ENCODE measurements around the gene TAGLN2. TPM values are rescaled to one million over a fixed set of nuclear protein-coding genes. Genes with fewer than 3 reads are reported as not detected.

Gene TAGLN2
- total RNA-seq, 1 donor from 2014 or later: 182 TPM

DNA sequence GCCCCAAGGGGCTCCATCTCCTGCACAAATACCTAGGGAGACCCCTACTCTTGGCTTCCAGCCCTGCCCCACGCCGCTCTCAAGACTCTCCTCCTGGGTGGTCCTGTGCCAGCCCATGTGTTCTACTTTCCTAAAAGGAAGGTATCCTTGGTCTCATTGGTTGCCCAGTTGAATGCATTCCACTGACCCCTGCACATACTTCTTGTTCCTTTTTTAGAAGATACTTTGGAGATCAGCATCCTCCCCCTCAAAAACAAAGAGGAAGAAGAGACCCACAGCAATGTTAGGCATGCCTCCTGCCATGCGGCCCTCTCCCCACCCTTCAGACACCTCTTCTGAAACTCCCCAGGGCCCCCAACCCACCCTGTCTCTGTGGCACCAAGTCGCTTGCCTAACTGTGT is 24.7 kb upstream of the TAGLN2 start:
- DNase-seq (ENCODE audit: low read depth in 2 of 2): no peak

DNA sequence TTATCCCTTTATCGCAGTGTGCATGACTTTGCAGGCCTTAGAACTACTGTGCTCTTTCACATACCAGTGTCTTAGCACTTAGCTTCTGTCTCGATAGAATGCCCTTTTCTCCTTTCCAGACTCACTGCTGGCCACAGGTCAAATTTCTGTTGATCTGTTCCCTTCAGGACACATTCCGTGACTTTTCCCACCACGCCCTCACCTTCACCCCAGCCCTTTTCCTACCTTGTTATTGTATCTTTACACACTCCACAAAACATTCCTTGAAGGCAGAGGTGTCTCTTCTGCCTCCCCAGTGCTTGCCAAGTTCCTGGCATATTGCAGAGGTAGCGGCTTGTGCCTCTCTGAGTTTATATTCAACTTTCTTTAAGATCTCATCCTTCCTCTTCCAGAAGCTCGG is 23.8 kb upstream of the TAGLN2 start:
- DNase-seq (ENCODE audit: low read depth in 2 of 2): no peak

DNA sequence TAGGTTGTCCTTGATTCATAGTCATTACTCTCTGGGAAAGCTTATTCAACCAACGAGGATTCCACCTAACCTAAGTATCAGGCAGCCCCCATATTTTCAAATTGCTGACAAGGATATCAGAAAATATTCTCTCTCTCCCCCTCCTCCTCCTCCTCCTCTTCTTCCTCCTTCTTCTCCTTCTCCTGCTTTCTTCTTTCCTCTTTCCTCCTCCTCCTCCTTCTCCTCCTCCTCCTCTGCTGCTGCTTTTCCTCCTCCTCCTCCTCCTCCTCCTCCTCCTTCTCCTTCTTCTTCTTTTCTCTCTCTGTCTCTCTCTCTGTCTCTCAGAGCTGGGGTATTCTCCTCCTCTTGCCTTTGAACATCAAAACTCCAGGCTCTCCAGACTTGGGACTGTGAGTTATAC is 22.6 kb upstream of the TAGLN2 start:
- DNase-seq (ENCODE audit: low read depth in 2 of 2): no peak

DNA sequence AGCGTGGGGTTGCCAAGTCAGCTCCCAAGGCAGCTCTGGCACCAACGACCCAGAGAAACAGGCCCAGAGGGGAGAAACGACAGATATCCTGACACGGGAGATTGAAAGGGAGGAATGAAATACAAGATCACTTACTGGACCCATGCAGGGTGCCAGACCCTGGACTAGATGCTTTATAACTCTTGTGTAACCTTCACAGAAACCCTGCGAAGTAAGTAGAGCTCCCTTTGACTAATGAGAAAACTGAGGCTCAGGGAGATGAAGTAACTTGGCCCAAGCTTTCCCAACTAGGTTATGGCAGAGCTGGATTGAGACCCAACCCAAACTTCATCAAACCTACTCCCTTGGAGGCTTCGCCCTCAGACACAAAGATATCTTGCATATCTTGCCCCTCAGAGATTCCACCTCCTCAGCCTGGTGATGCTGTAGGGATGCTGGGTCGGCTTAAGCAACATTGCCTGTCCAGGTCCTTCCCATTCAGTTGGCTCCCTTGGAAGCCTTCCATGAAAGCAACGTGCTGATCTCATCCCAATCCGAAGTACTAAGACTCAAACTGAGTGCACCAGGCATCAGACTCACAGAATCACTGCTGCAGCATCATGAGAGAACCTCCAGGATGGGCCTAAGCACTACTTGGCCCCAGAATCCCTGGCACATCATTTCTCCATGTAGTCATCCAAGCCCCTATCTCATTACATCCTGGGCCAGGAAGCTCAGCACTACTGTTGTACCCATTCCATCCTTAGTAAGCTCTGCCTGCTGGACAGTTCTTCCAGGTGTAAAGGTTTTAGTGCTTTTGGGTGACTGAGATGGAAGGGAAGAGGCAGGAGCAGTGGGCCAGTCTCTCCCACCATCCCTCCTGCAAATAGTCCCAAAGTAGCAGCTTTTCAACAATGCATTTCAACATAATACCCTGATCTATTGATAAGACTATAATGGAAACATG is 21.2 kb upstream of the TAGLN2 start:
- no peak for DNase-seq (ENCODE audit: low read depth in 2 of 2)

DNA sequence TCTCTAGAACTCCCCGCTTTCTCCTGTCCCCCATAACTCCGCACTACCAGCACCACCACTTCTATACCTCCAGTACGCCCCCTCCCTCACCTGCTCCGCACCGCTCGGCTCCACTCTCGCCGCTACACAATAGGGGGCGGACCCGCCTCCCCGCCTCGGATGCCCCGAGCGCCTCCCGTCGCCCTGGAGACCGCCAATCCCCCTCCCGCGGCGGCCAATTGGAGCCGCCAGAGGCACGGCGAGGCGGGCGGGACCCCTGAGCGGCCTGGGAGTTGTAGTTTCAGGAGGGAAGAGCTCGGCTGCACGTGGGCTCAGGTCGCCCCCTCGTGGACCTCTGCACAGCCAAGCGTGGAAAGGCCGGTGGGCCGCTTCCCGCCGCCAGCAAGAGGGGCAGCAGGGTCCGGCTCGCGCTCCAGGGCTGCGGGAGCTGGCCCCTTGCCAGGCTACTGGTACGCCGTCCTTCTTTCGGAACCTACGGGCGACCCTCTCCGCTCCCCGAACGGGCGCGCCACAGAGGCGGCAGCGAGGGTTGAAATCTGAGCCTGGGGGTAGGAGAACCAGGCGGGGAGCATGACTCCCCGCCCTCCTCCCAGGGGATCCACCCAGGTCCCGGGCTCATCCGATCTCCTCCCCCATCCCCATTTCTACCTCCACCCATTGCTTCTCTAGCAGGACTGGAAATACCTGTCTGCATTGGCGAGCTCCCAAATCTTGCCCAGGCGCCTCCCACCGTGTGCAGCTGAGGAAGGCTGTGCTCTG is 20.4 kb upstream of the TAGLN2 start, which contains the start of gene IGSF9:
IGSF9 (minus strand) TSS at position 131 of the 759 bp plus-strand sequence. CDS start 2,159 bp downstream, outside the sequence.
- peak; percentile 40 to 83 for DNase-seq (ENCODE audit: low read depth in 2 of 2)

DNA sequence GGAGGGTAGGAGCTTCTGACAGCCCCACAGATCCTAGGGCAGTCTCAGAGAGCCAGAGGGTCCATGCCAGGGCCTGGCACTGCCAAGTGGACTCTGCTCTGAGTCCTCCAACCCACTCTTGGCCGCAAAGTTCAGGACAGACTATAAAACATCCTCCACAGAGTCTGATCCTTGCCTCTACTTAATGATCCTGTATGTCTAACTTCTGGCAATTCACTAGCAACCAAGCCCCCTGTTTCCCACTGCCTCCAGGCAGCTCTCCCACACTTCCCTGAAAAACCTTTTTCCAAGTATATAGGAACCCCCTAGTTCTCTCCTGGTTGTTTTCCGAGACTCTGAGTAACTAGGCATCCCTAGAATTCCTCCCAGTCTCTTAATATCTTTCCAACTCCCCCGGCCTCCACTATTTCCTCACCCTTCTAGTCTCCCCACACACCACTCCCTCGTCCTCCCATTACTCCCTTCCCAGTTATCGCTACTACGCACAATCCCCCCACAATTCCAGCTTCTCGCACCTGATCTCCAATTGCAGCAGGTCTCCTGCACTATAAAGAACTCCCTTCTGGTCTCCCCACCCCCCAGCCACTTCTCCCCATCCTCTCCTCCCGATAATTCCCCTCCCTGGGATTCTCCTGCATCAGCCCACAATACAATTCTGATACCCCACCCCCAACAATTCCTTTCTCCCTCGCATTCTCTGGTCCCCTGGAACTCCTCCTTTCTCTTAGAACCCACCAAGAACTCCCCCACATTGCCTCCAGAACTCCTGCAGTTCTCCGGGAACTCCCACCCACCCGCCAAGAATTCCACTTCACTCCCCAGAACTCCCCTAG is 19.5 kb upstream of the TAGLN2 start:
- DNase-seq (ENCODE audit: low read depth in 2 of 2): no peak

DNA sequence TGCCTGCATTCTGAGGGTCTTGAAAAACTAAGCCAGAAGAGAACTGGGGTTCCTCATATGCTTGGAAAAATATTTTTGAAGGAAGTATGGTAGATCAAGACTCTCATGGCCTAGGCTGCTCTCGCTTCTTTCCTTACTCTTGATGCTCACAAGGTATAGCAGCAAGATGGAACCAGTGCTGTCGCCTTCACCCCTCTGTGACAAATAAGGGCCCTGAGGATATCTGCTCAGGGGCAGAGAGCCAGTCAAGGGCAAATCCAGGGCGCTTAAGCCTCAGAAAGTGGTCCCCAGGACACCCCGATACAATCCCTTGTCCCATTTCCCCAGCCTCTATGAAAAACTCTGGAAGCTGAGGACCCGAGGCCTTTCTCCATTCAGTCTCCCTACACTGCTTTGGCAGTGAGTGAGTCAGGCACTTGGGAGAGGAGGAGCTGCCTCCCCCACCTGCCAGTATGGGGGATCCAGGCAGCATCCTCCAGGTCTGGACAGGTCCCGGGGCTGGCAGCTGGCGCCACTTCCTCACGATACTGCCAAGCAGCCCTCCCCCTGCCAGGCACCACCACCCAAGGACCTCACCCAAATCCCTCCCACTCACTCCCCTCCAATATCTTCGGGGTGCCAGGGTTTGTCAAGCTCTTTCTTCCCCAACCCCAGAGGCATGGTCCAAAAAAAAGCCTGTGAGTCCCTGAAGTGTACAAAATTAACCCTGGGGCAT is 18.8 kb upstream of the TAGLN2 start:
- DNase-seq (ENCODE audit: low read depth in 2 of 2): no peak

DNA sequence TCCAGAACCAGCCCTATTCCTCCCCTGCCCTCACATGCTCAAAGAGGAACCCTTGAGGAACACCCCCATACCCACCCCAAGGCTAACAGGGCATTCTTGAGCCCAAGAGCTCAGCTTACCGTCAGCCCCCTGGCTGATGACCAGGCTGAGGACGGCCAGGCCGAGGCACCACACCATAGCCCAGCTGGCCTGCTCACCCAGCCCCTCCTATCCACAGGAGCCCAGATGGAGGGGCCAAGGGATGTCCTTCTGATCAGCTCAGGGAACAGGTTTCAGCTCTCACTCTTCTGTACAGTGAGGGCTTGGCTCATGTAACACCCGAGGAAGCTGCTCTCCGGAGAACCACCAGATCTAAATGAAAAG is 18.0 kb upstream of the TAGLN2 start:
- no peak for DNase-seq (ENCODE audit: low read depth in 2 of 2)

DNA sequence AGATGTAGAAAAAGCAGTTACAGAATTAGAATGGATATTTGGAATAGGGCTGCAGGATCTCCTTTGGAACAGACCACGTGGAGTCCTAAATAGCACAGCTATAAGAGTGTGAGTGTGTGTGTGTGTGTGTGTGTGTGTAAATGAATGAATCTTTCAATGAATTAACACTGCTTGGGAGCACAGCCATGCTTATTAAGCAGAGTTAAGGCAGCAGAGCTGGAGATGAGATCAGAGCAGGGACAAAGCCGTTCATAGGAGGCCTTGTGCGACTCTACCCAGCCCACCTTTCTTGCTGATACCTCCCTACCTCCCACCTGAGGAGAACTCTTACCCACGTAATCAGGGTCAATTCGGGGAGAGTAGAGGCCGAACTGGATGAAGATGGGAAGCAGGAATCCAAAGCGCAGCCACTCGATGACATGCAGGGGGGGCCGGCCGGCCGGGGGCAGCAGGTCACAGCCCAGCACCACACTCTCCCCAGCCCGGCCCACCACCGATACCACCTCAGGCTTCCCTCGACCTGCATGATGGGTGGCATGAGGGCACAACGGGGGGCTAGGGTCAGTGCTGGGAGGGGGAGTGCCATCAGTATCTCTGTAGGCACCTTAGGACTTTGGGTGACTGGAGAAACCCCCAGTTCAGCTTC is 17.4 kb upstream of the TAGLN2 start:
- DNase-seq (ENCODE audit: low read depth in 2 of 2): no peak

DNA sequence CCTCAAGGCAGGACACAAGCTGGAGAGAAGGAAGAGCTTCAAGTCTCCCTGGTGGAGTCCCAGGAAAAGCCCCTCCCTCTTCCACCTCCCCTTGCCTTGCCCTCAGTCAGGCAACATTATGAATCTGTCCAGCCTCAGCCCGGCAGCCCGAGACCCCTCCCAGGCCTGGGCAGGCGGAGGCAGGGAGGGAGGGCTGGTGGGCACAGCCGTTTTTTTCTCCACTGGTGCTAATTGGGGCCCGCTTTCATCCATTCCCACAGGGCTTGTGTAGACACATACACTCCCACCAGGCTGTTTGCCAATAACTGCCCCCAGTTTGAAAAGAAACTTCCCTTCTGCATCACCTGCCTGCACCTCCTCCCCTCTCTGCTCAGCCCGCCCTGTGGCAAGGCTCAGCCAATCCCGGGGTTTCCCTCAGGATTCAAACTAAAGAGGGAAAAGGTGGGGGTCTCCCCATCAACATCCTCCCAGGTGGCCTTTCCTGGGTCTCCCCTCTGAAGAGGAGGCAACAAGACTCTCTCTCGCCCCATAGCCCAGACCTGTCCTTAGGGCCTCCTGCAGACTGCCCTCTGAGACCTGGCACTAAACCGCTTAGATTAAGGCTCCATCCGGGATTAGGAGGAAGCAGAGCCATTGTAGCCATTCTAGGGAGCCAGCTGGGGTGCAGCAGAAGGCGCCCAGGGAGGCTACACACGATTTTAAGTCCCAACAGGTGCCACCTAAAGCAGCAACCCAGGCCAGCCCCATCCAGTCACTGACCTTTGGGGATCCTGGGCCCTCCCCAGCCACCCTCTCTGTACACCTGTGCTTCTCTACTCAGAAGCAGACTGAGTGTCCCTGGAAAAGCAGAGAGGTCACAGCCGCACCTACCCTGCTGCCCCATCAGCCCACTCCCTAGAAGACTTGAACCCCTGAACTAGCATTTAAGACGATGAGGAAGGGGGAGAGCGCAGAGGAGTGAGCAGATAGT is 16.6 kb upstream of the TAGLN2 start:
- no peak for DNase-seq (ENCODE audit: low read depth in 2 of 2)

DNA sequence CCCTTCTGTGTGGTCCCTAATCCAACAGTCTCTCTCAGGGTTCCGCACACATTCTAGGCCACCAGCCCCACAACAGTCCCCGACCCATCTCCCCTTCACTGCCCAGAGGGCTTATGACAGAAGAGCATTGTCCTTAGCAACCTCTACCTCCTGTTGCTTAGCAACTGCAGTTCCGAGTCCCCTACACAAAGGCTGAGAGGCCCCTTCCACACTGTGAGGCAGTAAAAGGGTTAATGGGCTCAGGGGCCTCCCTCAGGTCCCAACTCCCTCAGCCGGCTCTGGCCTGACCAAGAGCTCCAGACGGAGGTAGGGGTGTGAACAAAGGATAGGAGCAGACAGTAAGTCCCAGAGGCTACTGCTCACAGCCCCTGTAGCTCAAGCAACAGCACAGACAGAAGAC is 15.8 kb upstream of the TAGLN2 start:
- no peak for DNase-seq (ENCODE audit: low read depth in 2 of 2)

DNA sequence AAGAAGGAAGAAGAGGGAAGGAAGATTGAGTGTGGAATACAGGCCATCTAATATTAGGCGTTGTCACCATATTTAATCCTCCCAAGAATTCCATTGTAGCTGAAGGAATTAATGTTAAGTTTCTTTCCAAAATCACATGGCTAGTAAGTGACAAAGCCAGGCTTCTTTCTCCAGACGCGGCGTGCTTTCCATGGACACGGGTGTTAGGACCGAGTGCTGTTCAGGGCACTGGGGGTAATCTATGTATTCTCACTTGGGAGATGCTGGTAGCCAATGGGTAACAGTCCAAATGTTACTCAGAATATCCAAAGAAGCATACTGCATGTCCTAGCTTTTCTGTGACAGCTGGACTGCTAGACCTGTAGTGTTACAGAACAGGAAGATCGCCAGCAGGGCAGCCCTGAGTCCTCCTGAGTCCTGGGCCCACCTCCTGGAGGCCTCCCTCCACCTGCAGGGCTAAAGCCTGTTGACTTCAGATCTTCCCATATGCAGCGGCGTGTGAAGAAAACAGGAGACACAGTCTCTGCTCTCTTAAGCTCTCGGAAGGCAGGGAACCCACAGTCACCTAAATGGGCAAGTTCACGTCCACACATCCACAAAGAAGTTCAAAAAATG is 14.8 kb upstream of the TAGLN2 start:
- no peak for DNase-seq (ENCODE audit: low read depth in 2 of 2)

DNA sequence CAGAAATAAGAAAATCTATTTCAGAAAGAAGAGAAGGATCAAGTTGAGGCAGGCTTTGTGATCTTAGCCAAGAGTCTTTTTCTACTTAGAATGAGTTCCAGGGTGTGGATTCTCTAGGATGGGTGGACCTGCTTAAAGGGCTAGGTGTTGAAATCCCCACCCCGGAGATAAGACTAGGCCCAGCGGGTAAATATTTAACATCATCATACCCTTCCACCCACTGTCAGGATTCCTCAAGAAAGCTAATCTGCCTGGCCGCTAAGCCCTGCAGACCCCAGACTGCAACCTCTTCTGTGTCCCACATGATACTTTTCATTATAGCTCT is 14.3 kb upstream of the TAGLN2 start:
- DNase-seq (ENCODE audit: low read depth in 2 of 2): no peak

DNA sequence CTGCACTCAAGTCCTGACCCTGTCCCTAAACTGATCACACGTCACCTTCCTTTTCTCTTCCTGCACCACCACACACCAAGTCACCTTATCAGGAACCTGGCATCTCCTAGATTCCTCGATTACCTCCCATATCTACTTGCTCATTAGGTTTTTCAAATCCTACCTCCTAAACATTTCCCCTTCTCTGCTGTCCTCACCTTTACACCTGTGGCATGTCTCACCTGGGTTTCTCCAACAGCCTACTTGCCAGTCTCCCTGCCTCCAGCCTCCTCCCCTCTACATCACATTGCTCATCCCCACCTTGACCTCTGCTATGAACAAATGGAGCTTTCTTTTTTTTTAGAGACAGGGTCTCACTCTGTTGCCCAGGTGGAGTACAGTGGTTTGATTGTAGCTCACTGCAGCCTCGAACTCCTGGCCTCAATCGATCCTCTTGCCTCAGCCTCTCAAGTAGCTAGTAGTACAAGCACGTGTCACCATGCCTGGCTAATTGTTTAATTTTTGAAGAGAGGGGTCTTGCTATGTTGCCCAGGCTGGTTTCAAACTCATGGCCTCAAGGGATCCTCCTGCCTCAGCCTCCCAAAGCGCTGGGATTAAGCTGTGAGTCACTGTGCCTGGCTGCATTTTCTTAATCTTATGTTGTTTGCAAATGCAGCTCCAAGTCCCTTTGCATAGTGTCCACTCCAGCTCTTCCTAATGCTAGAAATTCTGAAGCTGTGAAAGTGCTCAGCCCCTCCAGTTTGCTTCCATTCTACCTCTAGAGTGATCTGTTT is 13.8 kb upstream of the TAGLN2 start:
- no peak for DNase-seq (ENCODE audit: low read depth in 2 of 2)

DNA sequence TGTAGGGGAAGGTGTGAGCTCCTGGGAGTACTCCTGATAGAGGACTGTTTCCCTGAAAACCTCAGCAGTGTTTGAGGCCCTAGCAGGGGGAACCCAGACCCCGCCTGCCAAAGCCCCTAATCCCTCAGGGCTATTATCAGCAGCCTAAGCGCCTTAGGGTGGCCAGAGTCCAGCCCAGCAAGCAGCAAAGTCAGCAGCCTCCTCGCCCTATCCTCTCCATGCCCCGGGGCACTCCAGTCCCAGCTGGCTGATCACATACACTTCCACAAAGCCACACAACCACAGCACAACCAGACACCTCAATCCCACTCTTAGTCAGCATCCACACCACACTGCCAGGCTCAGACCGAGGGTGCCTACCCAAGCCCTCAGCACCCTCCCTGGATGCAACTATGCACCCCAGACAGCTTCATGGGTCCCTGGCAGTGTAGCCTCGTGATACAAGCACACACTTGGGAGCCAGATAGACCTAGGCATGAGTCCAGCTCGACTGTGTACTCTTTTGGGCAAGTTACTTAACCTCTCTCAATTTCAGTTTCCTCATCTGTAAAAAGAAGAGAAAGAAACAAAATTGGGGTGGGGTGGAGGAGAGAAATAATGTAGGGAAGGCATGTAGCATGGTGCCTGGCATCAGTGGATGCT is 13.0 kb upstream of the TAGLN2 start:
- no peak for DNase-seq (ENCODE audit: low read depth in 2 of 2)

DNA sequence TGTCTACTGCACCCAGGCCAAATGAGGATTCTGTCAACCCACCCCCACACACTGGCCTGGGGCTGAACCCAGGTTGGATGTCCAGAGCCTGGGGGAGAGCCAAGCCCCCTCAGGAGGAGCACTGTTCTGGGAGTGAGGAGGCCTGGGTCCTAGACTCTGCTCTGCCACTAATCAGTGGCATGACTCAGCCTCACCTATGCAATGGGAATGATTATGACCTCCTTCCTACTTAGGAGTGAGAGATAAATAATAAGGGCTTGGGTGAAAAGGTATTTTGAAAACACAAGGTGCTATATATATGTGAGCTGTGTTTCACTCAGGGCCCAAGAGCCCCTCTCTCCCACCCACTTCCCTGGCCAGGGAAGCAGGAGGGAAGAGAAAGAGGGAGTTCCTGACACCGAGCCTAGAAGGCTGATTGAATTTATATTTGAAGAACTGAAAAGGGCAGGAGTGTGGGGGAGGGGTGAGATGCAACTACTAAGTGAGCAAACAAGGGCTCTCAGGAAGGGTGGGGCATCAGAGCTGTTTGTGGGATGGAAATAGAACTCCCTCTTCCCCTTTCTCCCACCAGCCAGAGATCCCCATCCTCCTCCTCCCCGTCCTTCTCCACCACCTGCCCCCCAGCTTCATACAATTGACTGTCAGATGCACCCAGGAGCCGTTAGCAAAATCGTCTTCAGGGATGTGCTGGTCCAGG is 11.9 kb upstream of the TAGLN2 start:
- DNase-seq (ENCODE audit: low read depth in 2 of 2): no peak

DNA sequence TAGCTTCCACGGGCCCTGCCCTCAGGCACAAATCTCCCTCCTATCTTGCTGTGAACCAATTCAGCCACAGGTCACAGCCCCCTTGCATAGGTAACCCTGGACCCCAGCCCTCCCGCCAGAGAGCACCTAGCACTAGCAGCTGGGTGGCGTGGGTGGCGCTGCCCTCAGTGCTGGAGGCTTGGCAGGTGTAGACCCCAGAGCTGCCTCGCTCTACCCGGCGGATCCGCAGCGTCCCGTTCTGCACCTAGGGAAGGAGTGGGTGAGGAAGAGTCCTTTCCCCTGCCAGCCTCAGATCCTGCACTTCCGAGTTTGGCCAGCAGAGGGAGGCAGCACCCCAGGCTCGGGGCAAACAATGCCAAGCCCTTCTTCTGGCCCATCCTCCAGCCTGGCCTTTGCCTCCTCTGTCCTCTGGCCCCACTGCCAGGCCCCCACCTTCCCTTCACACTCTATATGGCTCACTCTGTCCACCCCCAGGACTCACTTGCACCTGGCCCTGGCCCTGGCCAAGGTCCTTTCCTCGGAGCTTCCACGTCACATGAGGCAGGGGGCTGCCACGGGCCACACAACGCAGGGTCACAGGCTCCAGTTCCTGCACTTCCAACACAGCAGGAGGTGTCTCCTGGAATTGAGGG is 11.1 kb upstream of the TAGLN2 start:
- peak; percentile 16 to 45 for DNase-seq (ENCODE audit: low read depth in 2 of 2)

Measured in dermis microvascular lymphatic vessel endothelial cell (primary cell).